ENCODE measurements around the gene SYMPK. TPM values are rescaled to one million over a fixed set of nuclear protein-coding genes. Genes with fewer than 3 reads are reported as not detected.
"Not testable (repeated sequence)": the region's sequence is repeated elsewhere in the genome, so short reads cannot be mapped to it uniquely, and the experiment has no call there.

Gene SYMPK
- total and polyA plus RNA-seq, 8 donors = 32.2 to 420 (median 79.8) TPM

DNA sequence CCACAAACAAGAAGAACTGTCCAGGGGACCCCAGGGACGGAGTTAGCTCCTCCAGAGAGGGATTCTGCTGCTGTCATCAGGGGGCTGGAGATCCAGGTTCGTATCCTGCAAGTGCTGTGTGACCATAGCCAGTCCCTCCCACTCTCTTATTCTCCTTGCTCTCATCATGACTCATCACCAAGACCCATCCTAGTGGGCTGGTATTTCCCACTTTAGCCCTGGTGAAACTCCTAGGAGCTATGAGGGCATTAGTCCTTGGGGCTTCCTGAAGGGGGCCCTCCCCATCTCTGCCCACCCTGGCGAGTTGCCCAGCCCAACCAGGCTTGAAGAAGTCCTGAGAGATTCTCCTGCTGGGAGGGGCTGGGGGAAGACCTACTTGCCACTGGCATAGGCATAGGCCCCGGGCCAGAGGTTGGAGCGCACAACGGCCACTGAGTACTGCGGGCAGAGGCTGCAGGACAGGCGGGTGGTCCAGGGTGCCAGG lies 62.8 kb downstream of the SYMPK start:
- no peak overlapping the region for H3K27ac ChIP-seq
- intact Hi-C loops (cut with DNase I; ENCODE audit: low total_unique reads) = no loop called here
- no peaks in the 10 kb centered on the region for H3K36me3 ChIP-seq
- H3K4me1 ChIP-seq = peaks cover 0 to 15% (median 8%) of the 10 kb centered on the region in 4 donors
- H3K9me3 ChIP-seq = no peaks in the 10 kb centered on the region
- WGBS, 5 donors = 81 to 88% (median 84%) methylated on average over 8 of the region's 8 CpGs
- no peak overlapping the region for H3K4me3 ChIP-seq
- TF ChIP-seq, protein P1, sequence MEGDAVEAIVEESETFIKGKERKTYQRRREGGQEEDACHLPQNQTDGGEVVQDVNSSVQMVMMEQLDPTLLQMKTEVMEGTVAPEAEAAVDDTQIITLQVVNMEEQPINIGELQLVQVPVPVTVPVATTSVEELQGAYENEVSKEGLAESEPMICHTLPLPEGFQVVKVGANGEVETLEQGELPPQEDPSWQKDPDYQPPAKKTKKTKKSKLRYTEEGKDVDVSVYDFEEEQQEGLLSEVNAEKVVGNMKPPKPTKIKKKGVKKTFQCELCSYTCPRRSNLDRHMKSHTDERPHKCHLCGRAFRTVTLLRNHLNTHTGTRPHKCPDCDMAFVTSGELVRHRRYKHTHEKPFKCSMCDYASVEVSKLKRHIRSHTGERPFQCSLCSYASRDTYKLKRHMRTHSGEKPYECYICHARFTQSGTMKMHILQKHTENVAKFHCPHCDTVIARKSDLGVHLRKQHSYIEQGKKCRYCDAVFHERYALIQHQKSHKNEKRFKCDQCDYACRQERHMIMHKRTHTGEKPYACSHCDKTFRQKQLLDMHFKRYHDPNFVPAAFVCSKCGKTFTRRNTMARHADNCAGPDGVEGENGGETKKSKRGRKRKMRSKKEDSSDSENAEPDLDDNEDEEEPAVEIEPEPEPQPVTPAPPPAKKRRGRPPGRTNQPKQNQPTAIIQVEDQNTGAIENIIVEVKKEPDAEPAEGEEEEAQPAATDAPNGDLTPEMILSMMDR (IDR thresholded peaks at IDR 0.05) = no peak
- TF ChIP-seq POLR2A (IDR thresholded peaks at IDR 0.05) = no peak
- no peak for TF ChIP-seq EP300 (IDR thresholded peaks at IDR 0.05)
- no peak for TF ChIP-seq POLR2AphosphoS5 (IDR thresholded peaks at IDR 0.05)
- no peak for DNase-seq
- H3K27me3 ChIP-seq = peaks cover 0 to 38% (median 0%) of the 10 kb centered on the region in 3 donors

DNA sequence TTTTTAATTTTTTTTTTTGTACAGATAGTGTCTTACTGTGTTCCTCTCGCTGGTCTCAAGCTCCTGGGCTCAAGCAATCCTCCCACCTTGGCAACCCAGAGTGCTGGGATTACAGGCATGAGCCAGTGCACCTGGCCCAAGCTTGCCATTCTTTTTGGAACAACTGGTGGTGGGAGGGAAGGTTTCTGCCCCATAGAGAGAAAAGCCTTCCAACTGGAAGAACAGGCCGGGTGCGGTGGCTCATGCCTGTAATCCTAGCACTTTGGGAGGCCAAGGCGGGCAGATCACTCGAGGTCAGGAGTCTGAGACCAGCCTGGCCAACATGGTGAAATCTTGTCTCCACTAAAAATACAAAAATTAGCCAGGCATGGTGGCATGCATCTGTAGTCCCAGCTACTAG lies 63.4 kb downstream of the SYMPK start:
- H3K9me3 ChIP-seq; H3K4me3 ChIP-seq; intact Hi-C loops (cut with DNase I; ENCODE audit: low total_unique reads); H3K36me3 ChIP-seq; H3K27ac ChIP-seq; DNase-seq: not testable (repeated sequence)
- WGBS, 5 donors = 63 to 83% (median 75%) methylated on average over 5 of the region's 5 CpGs
- Histone ChIP-seq H3K27me3 (peaks cover 0 to 42% (median 0%) of the 10 kb centered on the region in 3 donors), H3K4me1 (peaks cover 0 to 15% (median 8%) of the 10 kb centered on the region in 4 donors)

DNA sequence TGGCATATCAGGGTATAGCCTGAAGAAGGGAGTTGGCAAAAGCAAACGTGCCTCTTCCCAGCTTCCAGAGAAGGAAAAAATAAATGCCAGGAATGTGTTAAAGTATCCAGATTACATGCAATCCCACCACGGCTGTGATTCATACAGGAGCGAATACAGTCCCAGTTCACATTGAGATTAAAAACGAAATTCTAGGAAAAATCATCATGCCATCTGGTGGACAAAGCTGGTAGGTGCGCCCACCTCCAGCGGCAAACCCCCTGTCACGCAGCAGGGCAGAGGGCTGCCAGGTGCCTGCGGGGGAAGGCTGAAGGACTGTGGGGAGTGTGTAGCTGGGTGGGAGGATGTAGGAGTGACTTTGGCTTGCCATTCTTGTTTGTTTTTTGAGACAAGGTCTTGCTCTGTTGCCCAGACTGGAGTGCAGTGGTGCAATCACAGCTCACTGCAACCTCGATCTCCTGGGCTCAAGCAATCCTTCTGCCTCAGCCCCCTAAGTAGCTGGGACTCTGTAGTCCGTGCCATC lies 63.9 kb downstream of the SYMPK start:
- DNase-seq = peak; percentile 63 to 87
- Histone ChIP-seq H3K27ac (no peak overlapping the region), H3K27me3 (peaks cover 0 to 42% (median 0%) of the 10 kb centered on the region in 3 donors), H3K4me1 (peaks cover 0 to 15% (median 8%) of the 10 kb centered on the region in 4 donors), H3K9me3 (no peaks in the 10 kb centered on the region), H3K36me3 (no peaks in the 10 kb centered on the region), H3K4me3 (no peak overlapping the region)
- 5 to 9% (median 6%) methylated on average over 10 of the region's 10 CpGs for WGBS, 5 donors
- TF ChIP-seq POLR2A (IDR thresholded peaks at IDR 0.05) = no peak
- TF ChIP-seq, protein P1 (IDR thresholded peaks at IDR 0.05) = peak in 5 of 7 experiments; percentile 86 to 94 (median 93)
- peak in 2 of 3 donors; percentile 31 to 56 for TF ChIP-seq POLR2AphosphoS5 (IDR thresholded peaks at IDR 0.05)
- intact Hi-C loops (cut with DNase I; ENCODE audit: low total_unique reads) = no loop called here

DNA sequence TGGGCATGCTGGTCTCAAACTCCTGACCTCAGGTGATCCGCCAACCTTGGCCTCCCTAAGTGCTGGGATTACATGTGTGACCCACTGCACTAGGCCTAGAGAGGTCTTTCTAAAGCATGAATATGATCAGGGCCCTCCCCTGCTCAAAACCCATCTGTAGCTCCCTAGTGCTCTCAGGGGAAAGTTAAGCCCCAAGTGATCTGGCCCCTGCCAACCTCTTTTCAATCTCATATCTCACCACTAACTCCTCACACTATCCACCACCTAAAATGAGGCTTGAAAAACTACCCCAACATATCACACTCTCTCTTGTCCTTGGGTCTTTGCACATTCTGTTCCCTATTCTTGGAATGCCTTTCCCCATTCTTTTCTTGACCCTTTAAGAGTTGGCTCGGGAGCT lies 68.3 kb downstream of the SYMPK start:
- Histone ChIP-seq H3K27ac (no peak overlapping the region), H3K4me1 (peaks cover 17 to 39% (median 33%) of the 10 kb centered on the region in 4 donors), H3K9me3 (no peaks in the 10 kb centered on the region), H3K27me3 (peaks cover 0 to 15% (median 0%) of the 10 kb centered on the region in 3 donors), H3K36me3 (peaks cover 10 to 14% (median 13%) of the 10 kb centered on the region in 4 donors), H3K4me3 (no peak overlapping the region)
- DNase-seq = no peak
- intact Hi-C loops (cut with DNase I; ENCODE audit: low total_unique reads) = no loop called here
- TF ChIP-seq POLR2AphosphoS5 (IDR thresholded peaks at IDR 0.05) (no peak), POLR2A (IDR thresholded peaks at IDR 0.05) (no peak)
- TF ChIP-seq, protein P1 (IDR thresholded peaks at IDR 0.05) = no peak
- 78 to 92% (median 82%) methylated on average over 2 of the region's 2 CpGs for WGBS, 5 donors

DNA sequence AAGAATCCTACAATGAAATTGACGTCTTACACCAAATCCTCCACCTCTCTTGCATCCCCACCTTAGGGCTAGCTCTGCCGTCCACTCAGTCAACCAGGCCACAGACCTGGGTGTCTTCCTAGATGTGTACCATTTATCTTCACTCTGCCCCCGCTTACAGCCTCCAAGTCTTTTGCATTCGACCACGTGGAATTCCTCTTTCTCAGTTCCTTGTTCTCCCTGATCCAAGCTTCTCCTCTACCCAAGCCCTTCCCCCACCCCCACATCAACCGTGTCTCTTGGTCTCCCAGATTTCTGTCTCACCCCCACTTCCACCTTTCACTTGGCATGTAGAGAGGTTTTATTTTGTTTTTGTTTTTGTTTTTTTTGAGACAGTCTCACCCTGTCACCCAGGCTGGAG lies 69.1 kb downstream of the SYMPK start:
- no peak for TF ChIP-seq EP300 (IDR thresholded peaks at IDR 0.05)
- TF ChIP-seq POLR2A (IDR thresholded peaks at IDR 0.05) = no peak
- no peak for TF ChIP-seq POLR2AphosphoS5 (IDR thresholded peaks at IDR 0.05)
- TF ChIP-seq, protein P1 (IDR thresholded peaks at IDR 0.05) = no peak
- peak in 1 of 2 donors; percentile 16 for DNase-seq
- no peak overlapping the region for H3K4me3 ChIP-seq
- 42 to 66% (median 50%) methylated on average over 6 of the region's 6 CpGs for WGBS, 5 donors
- H3K9me3 ChIP-seq = no peaks in the 10 kb centered on the region
- peaks cover 18 to 21% (median 20%) of the 10 kb centered on the region in 4 donors for H3K36me3 ChIP-seq
- H3K27ac ChIP-seq = no peak overlapping the region
- peaks cover 0 to 22% (median 0%) of the 10 kb centered on the region in 3 donors for H3K27me3 ChIP-seq
- H3K4me1 ChIP-seq = peaks cover 17 to 34% (median 27%) of the 10 kb centered on the region in 4 donors
- intact Hi-C loops (cut with DNase I; ENCODE audit: low total_unique reads) = no loop called here
